Right cardiac atrium (tissue), 5 donors: ENCODE results near the gene ZNF213. TPM values are rescaled to one million over a fixed set of nuclear protein-coding genes. Genes with fewer than 3 reads are reported as not detected.

Experiments
- ATAC-seq, 2 donors: fragments of 200-7000 bp; cut with Tn5 transposase; one replicate each; pipeline versions ENCODE4 v1.8.0 to v1.9.1; 2020; ENCODE audit warnings: moderate library complexity in 2 of 2, mild to moderate bottlenecking in 1 of 2
- DNase-seq, 3 donors: peaks; one replicate each; pipeline ENCODE4 v3.0.0-alpha.2; 2020
- H3K27ac ChIP-seq: one replicate; pipeline ENCODE4 v1.5.1; 2013; ENCODE audit warnings: mild to moderate bottlenecking, low read length, control low read depth, moderate library complexity
- H3K27me3 ChIP-seq: one replicate; pipeline ENCODE4 v1.6.1; 2013; ENCODE audit not compliant: control insufficient read depth, insufficient read depth
- H3K4me1 ChIP-seq: one replicate; pipeline ENCODE4 v1.6.1; 2013; ENCODE audit warnings: low read length; ENCODE audit not compliant: control insufficient read depth, insufficient read depth
- H3K4me3 ChIP-seq: one replicate; pipeline ENCODE4 v1.5.1; 2013; ENCODE audit warnings: low read length, control low read depth
- H3K9me3 ChIP-seq: one replicate; pipeline ENCODE4 v1.6.1; 2013; ENCODE audit warnings: low read length; ENCODE audit not compliant: control insufficient read depth
- WGBS: extraction: QIAGEN DNeasy Blood & Tissue Kit; methylation state at CpG from one replicate; pipeline ENCODE4 v1.1.7; 2013; 5-methylcytosine and 5-hydroxymethylcytosine counted together
- intact Hi-C, 4 donors: fragments of 100-400 bp; cut with DNase I; formaldehyde crosslinking; loops; one replicate each; pipeline versions ENCODE4 v1.11.0 to v1.14.0; 2022 to 2023
- long read RNA-seq, 4 donors: library from polyadenylated mRNA; unstranded; transcript quantifications; one replicate each; pipeline ENCODE4 v2.0.0, GENCODE V29; 2020 to 2021
- polyA plus RNA-seq: library from polyadenylated mRNA; stranded (reverse); fragments of 200-250 nt; gene quantifications from one replicate; pipeline ENCODE4 v1.2.3, GENCODE V29; 2013
- total RNA-seq, 4 donors: library from RNA; stranded (reverse); fragmentation: NEBNext Ultra II Directional; extraction: Animal tissue kit (Norgen Biotek cat#: 25700); gene quantifications; one replicate each; pipeline ENCODE4 v1.2.1, GENCODE V29; 2021
- donor health status: healthy with polysubstance abuse.
- donor health status: DM: no; HTN: yes; CAD: no.
- donor health status: DM: no; HTN: no; CAD: no.
- donor health status: DM: no; HTN: yes; CAD: no; lungs with severe emphysema.
- donor health status: DM: yes; HTN: yes; CAD: no.

Gene ZNF213
- total RNA-seq (1 to 10 TPM; 6.2 to 8.7 (median 7.6) TPM), polyA plus RNA-seq (7.2 TPM)
- long read RNA-seq, donor 1, partial matches to known transcripts, result 0 of 21 reads
- long read RNA-seq, donor 1, other reads (novel, unspliced or antisense), result 18 of 21 reads
- long read RNA-seq, donor 2, transcript ZNF213-201 (6 exons, 3,313 nt), result major isoform, 6 of 12 reads
- long read RNA-seq, donor 2, partial matches to known transcripts, result 0 of 12 reads
- long read RNA-seq, donor 2, other reads (novel, unspliced or antisense), result 6 of 12 reads
- long read RNA-seq, donor 3, partial matches to known transcripts, result 0 of 9 reads
- long read RNA-seq, donor 3, other reads (novel, unspliced or antisense), result 9 of 9 reads
- long read RNA-seq, donor 4, transcript ZNF213-201 (6 exons, 3,313 nt), result major isoform, 10 of 12 reads
- long read RNA-seq, donor 4, partial matches to known transcripts, result 0 of 12 reads
- long read RNA-seq, donor 4, other reads (novel, unspliced or antisense), result 0 of 12 reads

DNA sequence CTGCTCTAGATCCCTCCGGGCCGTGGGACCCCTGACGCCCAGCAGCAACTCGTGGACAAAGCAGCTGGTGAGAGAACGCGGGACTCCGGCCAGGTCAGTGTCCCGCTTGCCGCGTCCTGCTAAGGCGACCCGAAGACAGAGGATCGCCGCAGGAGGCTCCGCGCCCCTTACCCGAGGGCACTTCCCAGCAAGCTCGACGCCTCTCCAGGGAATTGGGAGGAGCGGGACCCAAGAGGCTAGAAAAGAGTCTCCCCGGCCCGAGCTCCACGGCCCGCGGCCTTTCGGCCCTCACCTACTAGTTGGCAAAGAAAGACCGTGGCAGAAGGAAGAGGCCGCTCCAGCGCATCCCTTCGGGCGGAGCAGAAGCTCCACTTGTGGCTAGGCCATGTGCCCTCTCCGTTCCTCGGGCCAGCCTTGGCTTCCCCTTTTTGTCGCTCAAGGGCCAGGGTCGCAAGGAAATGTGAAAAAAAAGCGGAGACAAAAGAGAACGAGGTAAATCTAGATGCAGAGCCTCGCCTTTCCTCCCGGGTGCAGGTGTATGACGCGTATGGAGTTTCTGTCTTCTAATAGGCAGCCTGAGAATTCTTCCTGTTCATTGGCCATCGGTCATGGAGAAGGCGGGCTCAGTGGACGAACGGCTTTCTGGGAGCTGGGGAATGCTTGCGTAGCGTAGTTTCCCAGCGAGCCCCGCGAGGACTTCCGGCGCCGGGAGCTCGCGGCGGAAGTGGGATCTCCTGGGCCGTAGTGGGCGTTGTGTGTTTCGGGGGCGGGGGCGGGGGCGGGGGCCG is at the start of gene ZNF213:
ZNF213 (plus strand) TSS at position 692 of the 788 bp plus-strand sequence. CDS start 2,252 bp downstream, outside the sequence.
- ATAC-seq (peak; percentile 96 to 97), DNase-seq (peak; percentile 97 to 98 (median 97))
- intact Hi-C loops, result no loop called here
- H3K4me1 ChIP-seq, result peaks cover 3% of the 10 kb centered on the region
- no peaks in the 10 kb centered on the region for H3K9me3 ChIP-seq
- peak within 1 kb of the TSS; percentile 92 for H3K27ac ChIP-seq
- H3K27me3 ChIP-seq, result no peaks in the 10 kb centered on the region
- WGBS, result under 1% methylated on average over 63 of the region's 63 CpGs
- peak within 1 kb of the TSS; percentile 91 for H3K4me3 ChIP-seq

- peak in 1 of 2 donors; percentile 3 for ATAC-seq
- Histone ChIP-seq H3K9me3 (no peaks in the 10 kb centered on the region), H3K4me1 (peaks cover 4% of the 10 kb centered on the region), H3K27ac (peak overlapping the region; percentile 73), H3K27me3 (no peaks in the 10 kb centered on the region), H3K4me3 (peak overlapping the region; percentile 29)
- intact Hi-C loops, result no loop called here
- 69% methylated on average over 17 of the region's 17 CpGs for WGBS
- DNase-seq, result peak in 1 of 3 donors; percentile 14
Observed at GRCh38 chr16:3085868-3086595, 48.8 kb upstream of the ZNF213 start.

DNA sequence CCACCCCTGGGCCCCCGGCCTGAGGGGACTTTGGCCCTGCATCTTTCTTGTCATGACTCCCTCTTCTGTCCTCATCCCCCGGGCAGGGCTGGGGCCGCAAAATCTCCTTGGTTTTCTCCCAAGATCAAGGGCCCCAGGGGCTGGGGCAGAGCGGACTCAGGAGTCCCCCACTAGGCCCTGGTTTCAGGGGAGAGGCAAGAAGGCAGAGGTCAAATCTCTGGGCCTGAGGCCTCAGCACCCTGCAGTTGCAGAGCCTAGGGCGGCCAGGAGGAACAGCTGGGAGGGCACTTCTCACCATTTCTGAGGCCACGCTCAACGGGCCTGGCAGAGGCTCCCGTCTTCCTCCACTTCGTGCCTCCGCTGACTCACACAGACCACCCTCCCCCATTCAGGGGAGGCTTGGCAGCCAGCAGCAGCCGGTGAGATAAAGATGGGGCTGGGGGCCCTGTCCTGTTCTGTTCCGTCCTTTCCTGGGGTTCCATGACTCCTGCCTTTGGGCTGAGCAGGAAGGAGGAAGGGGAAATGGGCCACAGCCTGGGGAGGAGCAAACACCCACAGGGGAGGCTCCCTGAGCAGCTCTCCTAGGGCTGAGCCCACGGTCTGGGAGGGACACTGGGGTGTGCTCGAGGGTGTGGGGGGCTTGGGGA is 48.1 kb upstream of the ZNF213 start:
- intact Hi-C loops, result no loop called here

GRCh38 chr16:3087243-3088235 is 47.3 kb upstream of the ZNF213 start:
- no peaks in the 10 kb centered on the region for H3K27me3 ChIP-seq
- H3K27ac ChIP-seq, result peak overlapping the region; percentile 73
- DNase-seq (peak; percentile 55 to 80 (median 78)), ATAC-seq (peak; percentile 78 to 88)
- intact Hi-C loops, result no loop called here
- H3K4me3 ChIP-seq, result peak overlapping the region; percentile 29
- no peaks in the 10 kb centered on the region for H3K9me3 ChIP-seq
- 34% methylated on average over 18 of the region's 18 CpGs for WGBS
- peaks cover 4% of the 10 kb centered on the region for H3K4me1 ChIP-seq

More for the DNA sequence above, 48.1 kb upstream of the ZNF213 start:
- 45% methylated on average over 14 of the region's 14 CpGs for WGBS
- H3K4me1 ChIP-seq, result peaks cover 4% of the 10 kb centered on the region
- ATAC-seq, result peak; percentile 67 to 83
- H3K9me3 ChIP-seq, result no peaks in the 10 kb centered on the region
- peak overlapping the region; percentile 73 for H3K27ac ChIP-seq
- H3K4me3 ChIP-seq, result peak overlapping the region; percentile 29
- no peaks in the 10 kb centered on the region for H3K27me3 ChIP-seq
- DNase-seq, result peak in 1 of 3 donors; percentile 66

- Histone ChIP-seq H3K27ac (no peak overlapping the region), H3K27me3 (no peaks in the 10 kb centered on the region), H3K9me3 (no peaks in the 10 kb centered on the region), H3K4me3 (no peak overlapping the region), H3K4me1 (peaks cover 4% of the 10 kb centered on the region)
- 54% methylated on average over 7 of the region's 7 CpGs for WGBS
- DNase-seq (peak in 2 of 3 donors; percentile 21 to 43), ATAC-seq (no peak)
- intact Hi-C loops, result no loop called here
Observed at GRCh38 chr16:3088450-3088849, 46.4 kb upstream of the ZNF213 start.

DNA sequence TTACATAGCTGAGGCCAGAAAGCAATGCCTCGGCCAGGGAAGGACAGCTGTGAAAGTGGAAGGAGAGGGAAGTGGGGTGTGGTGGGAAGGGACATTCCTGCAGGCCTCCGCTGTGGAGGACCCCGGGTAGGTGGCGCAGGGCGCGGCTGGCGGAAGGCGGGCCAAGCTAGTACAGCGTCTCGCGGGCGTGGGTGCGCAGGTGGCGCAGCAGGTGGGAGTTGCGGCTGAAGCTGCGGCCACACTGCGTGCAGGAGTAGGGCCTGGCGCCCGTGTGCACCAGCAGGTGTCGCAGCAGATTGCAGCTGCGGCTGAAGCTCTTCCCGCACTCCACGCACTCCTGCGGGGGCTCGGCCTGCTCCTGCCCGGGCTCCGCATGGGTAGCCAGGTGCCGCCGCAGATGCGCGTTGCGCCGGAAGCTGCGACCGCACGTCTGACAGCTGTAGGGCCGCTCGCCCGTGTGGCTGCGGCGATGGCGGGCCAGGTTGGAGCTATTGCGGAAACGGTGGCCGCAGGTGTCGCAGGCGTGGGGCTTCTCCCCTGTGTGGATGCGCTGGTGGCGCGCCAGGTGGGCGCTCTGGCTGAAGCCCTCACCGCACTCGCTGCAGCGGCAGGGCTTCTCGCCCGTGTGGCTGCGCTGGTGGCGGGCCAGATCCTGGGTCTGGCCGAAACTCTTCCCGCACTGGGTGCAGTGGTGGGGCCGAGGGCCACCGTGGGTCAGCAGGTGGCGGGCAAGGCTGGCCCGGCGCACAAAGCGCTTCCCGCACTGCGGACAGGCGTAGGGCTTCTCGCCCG is 45.7 kb upstream of the ZNF213 start:
- DNase-seq, result peak in 2 of 3 donors; percentile 49 to 51
- 96% methylated on average over 71 of the region's 71 CpGs for WGBS

DNA sequence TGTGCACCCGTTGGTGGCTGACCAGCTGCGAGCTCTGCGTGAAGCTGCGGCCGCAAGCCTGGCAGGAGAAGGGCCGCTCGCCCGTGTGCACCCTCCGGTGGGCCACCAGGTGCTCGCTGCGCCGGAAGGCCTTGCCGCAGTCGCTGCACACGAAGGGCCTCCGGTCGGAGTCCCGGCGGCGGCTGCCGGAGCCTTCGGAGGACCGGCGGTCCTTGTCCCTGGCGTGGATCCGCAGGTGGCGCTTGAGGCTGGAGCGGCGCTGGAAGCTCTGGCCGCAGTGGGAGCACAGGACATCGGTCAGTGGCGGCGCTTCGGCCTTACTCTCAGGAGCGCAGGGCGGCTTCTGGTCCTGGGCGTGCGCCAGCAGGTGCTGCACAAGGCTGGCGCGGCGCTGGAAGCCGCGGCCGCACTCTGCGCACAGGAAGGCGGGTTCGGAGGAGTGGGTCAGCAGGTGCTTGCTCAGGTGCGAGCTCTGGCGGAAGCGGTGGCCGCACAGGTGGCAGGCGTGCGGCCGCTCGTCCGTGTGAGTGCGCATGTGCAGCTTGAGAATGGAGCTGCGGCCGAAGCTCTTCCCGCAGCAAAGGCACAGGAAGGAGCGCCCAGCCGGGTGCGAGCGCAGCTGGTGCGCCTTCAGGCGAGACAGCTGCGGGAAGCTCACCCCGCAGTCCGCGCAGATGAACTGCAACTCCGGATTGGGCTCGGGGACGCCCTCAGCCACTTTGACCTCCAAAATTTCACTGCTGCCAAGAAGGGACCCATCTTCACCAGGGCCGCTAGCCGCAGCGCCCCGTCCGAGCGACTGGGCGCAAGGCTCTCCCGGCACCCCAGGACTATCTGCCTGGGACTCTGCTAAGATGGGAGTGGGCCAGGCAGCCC is 44.9 kb upstream of the ZNF213 start:
- intact Hi-C loops, result no loop called here
- 97% methylated on average over 81 of the region's 81 CpGs for WGBS
- H3K27me3 ChIP-seq, result no peaks in the 10 kb centered on the region

More for the DNA sequence above, 45.7 kb upstream of the ZNF213 start:
- Histone ChIP-seq H3K9me3 (no peaks in the 10 kb centered on the region), H3K27me3 (no peaks in the 10 kb centered on the region), H3K27ac (no peak overlapping the region), H3K4me1 (peaks cover 4% of the 10 kb centered on the region), H3K4me3 (no peak overlapping the region)
- intact Hi-C loops, result no loop called here
- ATAC-seq, result no peak

GRCh38 chr16:3091551-3091950 is 43.3 kb upstream of the ZNF213 start:
- no peaks in the 10 kb centered on the region for H3K27me3 ChIP-seq
- WGBS, result 85% methylated on average over 8 of the region's 8 CpGs
- H3K27ac ChIP-seq, result no peak overlapping the region
- H3K4me1 ChIP-seq, result peaks cover 4% of the 10 kb centered on the region
- intact Hi-C loops, result no loop called here
- ATAC-seq (no peak), DNase-seq (peak in 1 of 3 donors; percentile 45)
- no peak overlapping the region for H3K4me3 ChIP-seq
- H3K9me3 ChIP-seq, result no peaks in the 10 kb centered on the region

More for the DNA sequence above, 44.9 kb upstream of the ZNF213 start:
- DNase-seq, result peak in 1 of 3 donors; percentile 45
- Histone ChIP-seq H3K4me3 (no peak overlapping the region), H3K4me1 (peaks cover 4% of the 10 kb centered on the region), H3K27ac (no peak overlapping the region), H3K9me3 (no peaks in the 10 kb centered on the region)
- ATAC-seq, result no peak
